Germinal center (tissue), 1 donor: ENCODE data around the gene XPR1.
"Not testable (repeated sequence)": the region's sequence is repeated elsewhere in the genome, so short reads cannot be mapped to it uniquely, and the experiment has no call there.

Experiments
- DNase-seq: peaks from one replicate; pipeline ENCODE4 v3.0.0; 2012; ENCODE audit warnings: mixed read lengths, low spot score

The XPR1 gene

DNA sequence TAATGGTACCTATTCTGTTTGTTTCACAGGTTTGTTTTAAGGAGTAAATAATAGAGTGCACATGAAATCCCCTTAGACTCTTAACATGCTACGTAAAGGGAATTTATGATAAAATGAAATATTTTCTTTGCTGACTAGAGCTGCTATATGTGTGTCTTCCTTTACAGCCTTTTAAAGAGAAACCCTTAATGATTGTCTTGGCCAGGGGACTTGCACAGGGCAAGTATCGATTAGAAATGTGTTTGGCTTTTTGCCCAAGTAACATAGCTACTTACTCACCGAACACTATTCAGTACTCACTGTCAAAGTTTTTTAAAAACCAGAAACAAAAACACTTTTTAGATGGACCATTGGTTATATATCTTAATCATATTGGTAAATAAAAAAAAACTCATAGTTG, 209.6 kb downstream of the XPR1 start:
- no peak for DNase-seq

- no peak for DNase-seq
These were observed 210.2 kb downstream of the XPR1 start for GRCh38 chr1:180842052-180842451.

DNA sequence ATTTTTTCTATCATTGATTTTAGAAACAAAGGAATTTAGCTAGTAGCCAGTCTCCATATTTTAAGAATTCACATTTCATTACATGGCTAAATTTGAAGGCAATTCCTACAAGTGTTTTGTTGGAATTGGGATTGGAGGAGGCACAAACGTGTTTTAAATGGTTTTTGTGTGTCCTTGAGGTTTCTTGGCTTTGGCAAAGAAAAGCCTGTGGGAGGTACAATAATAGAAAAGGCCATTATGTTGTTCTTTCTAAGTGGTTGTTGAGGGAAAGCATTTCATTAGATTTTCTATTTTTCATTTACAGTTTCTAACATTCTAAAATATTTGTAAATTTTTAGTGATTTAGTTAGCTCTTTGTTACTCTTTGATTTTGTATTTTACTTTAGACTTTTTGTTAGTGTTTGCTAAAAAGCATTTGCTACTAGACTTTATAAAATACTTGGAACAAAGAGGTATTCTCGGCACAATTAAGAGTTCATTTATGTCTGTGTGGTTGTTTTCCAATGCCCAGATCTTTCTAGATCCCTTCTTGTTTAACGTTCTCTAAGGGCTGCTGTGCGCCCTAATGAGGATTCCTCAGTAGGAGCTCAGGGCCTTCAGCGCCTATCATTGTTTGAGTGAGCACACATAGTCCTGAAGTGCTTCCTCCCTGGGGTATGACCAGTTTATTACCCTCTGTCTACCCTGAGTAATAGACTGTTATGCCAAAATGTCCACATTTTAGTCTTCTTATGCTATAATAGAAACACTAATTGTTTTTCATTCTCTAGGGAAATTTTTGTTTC, 210.9 kb downstream of the XPR1 start:
- no peak for DNase-seq

- no peak for DNase-seq
These were observed 213.5 kb downstream of the XPR1 start for GRCh38 chr1:180845352-180845751.

DNA sequence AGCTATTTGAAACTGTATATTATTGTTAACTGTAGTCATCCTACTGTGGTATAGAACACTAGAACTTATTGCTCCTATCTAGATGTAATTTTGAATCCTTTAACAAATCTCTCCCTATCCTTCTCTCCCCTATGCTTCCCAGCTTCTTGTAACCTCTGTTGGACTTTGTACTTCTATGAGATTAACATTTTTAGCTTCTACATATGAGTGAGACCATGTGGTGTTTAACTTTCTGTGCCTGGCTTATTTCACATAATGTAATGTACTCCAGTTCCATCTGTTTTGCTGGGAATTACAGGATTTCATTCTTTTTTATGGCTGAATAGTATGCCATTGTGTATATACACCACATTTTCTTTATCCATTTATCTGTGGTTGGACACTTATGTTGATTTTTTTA, 216.4 kb downstream of the XPR1 start:
- DNase-seq: no peak

DNA sequence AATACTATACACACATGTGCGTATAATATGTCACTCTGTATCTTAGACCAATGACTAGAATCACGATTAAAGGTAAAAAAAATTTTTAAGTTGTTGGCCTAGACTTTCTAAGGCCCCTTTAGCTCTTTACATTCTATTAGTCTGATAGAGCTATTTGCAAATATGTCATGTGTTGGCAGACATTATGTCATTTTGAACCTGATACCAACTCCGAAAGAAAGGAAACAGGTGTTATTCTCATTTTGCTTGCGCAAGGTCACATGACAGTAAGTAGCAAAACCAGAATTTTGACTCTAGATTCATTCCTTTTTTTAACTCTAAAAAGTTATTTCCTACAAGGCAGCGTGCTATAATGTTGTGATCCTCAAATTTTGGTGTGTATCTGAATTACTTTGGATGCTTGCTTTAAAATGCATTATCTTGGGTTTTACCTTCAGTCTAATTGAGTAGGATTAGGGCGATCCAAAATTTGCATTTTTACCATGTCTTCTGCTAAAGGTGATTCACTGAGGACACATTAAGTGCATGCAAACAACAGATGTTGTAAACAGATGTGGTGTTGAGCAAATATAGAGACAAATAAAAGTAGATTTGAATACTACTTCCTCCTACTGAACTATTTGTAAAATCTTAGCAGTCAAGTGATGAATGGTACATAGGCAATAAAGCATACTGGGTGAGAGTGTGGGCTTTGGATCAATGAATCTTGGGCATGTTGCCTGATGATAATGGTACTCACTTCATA, 217.4 kb downstream of the XPR1 start:
- DNase-seq: peak; percentile 47

- DNase-seq: peak; percentile 12
These were observed 220.4 kb downstream of the XPR1 start for GRCh38 chr1:180851995-180852887.

GRCh38 chr1:180854001-180854400, 222.2 kb downstream of the XPR1 start:
- DNase-seq: no peak

- no peak for DNase-seq
These were observed 222.6 kb downstream of the XPR1 start for GRCh38 chr1:180854456-180854855.

GRCh38 chr1:180857947-180858725, 226.3 kb downstream of the XPR1 start:
- DNase-seq: not testable (repeated sequence)

DNA sequence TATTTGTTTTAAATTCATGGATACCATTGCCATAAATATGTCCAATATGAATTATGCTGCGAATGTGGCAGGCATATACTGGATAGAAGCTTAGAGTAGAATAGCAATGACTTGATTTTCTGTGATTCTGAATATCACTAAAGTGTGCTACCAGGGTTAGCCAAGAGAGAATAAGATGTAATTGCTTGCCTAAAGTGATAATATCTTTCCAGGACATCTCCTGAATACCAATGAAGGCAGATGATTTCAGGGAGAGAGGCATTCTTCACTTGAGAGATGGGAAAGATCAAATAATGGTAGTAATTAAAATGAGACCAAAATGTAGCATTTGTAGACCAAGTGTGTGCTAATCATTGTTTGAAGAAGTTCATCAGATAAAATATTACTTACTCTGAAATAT, 227.5 kb downstream of the XPR1 start:
- DNase-seq: no peak

DNA sequence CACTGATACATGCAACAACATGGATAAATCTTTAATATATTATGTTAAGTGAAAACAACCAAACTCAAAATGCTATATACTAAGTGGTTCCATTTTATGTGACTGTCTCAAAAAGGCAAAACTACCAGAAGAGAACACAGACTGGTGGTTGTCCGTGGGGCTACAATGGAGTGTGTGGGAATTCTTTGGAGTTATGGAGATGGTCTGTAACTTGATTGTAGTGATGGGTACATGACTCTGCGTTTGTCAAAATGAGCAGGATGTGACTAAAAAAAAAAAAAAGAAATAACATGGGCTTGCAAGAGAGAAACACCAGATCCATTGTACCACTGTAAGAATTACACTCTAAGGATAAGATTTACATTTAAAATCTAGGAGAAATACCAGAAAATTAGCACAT, 228.7 kb downstream of the XPR1 start:
- DNase-seq: no peak

- no peak for DNase-seq
These were observed 230.5 kb downstream of the XPR1 start for GRCh38 chr1:180862305-180862704.

DNA sequence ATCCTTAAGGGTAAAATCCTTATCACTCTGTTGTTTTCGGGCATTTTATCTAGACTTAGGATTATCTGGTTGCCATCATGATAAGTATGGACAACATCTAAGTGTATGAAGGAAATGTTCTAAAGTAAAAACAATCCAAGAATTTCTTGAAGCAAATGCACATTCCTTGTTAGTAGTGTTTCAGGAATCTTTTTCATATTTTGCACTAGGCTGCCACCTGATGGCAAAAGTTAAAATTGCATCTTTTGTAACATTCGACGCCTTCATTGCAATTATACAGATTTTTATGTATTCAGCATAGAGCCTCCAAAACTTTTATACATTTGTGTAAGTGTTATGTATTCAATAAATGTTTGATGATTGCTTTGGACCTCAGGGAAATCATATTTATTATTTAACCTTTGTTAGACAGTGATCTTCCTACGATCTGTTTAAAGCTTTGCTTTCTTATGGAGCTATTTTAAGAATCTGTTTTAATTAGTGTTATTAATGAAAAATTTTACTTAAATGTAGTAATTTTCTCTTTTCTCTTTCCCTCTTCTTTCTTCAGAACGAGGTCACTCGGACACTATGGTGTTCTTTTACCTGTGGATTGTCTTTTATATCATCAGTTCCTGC, 231.4 kb downstream of the XPR1 start:
- DNase-seq: peak; percentile 9

DNA sequence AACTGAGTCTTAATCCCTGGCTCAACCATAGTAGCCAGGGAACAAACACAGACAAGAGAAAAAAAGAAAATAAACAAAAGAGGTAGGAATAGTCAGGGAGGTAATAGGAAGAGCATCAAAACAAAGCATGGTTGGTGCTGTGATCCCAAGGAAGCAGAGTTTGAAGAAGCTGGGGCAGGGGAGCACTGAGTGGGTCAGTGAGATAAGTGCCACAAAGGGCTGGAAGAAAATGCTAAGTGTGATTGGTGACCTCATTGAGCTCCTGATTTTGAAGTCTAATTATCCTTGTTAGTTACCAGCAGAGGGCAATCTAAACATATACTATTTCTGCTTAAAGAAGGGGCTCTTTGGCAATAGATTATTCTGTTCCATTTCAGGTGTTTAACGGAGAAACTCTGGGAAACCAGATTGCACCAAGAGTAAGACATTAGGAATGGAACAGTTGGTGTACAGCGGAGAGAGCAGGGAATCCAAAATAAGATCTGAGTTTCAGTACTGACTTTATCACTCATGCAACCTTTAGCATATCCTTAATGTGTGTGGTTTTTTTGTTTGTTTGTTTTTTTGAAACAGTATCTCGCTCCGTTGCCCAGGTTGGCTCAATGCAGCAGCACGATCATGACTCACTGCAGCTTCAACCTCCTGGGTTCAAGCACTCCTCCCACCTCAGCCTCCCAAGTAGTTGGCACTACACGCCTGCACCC, 250.1 kb downstream of the XPR1 start:
- peak; percentile 34 for DNase-seq

DNA sequence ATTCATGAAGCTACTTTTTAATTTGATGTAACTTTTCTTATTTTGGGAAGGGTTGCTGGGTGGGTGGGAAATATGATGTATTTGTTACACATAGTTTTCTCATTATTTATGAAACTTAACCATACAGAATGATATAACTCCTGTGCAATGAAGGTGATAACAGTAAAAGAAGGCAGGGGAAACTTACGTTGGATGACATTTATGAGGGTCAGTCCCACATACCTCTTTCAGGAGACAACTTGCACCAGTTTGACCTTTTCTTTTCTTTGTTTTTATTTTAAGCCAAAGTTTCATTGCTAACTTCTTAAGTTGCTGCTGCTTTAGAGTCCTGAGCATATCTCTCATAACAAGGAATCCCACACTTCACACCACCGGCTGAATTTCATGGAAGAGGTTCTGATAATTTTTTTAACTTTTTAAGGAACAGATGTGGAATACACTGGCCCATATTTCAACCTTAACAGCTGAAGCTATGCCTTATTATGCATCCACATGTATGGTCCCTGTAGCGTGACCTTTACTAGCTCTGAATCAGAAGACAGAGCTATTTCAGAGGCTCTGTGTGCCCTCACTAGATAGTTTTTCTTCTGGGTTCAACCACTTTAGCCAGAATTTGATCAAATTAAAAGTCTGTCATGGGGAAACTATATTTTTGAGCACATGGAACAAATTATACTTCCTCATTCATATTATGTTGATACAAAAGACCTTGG, 252.9 kb downstream of the XPR1 start:
- no peak for DNase-seq

- DNase-seq: no peak
These were observed 254.5 kb downstream of the XPR1 start for GRCh38 chr1:180886338-180886737.

DNA sequence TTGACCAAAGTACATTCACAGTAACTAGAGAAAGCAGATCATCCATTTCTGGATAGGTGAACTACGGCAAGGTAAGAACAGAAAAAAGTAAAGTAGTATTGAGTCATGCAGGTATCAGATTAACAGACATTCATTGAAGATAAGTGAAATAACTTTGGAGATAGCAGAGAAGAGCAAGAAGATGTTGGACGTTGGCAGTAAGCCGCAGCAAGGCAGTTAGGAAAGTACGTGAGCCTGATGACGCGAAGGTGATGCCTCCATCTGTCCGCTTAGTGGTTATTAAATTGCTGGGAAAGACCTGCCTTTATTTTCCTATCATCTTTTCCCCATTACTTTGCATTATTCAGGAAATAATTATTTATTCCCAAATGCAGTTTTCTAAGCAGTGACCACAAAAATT, 256.0 kb downstream of the XPR1 start:
- DNase-seq: no peak

DNA sequence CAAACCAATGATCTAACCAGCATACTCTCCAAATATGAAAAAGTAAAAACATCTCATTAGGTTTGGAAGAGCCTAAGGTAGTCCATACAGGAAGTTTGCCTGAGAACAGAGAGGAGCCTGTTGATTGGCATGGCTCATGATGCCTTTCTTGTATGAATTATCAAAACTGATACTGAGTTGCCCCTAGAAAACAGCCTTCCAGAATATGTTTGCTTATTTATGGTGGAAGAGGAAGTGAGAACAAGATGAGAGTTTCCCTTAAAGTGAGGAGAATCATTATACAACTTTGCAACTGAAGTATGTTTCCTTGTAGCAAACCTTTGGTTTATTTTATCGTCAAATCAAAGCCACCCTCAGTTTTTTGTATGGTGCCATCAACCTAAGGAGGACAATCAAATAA, 257.0 kb downstream of the XPR1 start:
- peak; percentile 17 for DNase-seq

DNA sequence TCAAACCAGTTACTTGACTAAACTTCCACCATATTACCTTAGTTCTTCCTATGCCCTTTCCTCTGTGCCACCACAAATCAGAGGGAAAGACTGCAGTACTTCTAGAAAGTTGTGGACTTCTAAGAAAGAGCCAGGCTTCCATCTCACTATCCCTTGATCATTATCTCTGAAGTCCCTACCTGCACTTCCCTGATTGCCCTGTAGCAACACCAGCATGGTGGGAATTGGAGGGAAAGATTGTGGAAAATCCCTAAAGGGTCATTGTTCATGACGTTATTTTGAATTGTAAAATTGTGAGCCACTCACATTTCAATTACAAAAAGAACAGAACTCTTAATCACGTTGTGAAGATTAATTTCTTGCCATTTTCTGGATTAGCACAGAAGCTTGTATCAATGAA, 257.5 kb downstream of the XPR1 start:
- DNase-seq: no peak
